KMS-11 (cell line): Measurements from ENCODE around the gene CAV2.

Experiments used
- H2AFZ ChIP-seq: fragments of 200-600 bp; sonication (generic); 2 replicates; pipeline ENCODE4 v1.6.1; 2016; ENCODE audit warnings: antibody characterized with exemption, mixed run types, low read depth
- H3K27ac ChIP-seq: fragments of 200-600 bp; sonication (generic); 2 replicates; pipeline ENCODE4 v1.6.1; 2016; ENCODE audit warnings: mild to moderate bottlenecking, mixed run types
- H3K27me3 ChIP-seq: fragments of 200-600 bp; sonication (generic); 2 replicates; pipeline ENCODE4 v1.6.1; 2017; ENCODE audit warnings: mild to moderate bottlenecking, low read depth, mixed run types, moderate library complexity; ENCODE audit not compliant: insufficient read depth
- H3K36me3 ChIP-seq: fragments of 200-600 bp; sonication (generic); 2 replicates; pipeline ENCODE4 v1.6.1; 2017; ENCODE audit warnings: mild to moderate bottlenecking, mixed run types; ENCODE audit not compliant: insufficient read depth
- H3K4me1 ChIP-seq: fragments of 200-600 bp; sonication (generic); 2 replicates; pipeline ENCODE4 v1.6.1; 2016; ENCODE audit warnings: mild to moderate bottlenecking, low read depth, mixed run types; ENCODE audit not compliant: poor library complexity, severe bottlenecking
- H3K4me2 ChIP-seq: fragments of 200-600 bp; sonication (generic); 2 replicates; pipeline ENCODE4 v1.7.0; 2016; ENCODE audit warnings: mild to moderate bottlenecking, mixed run types
- H3K4me3 ChIP-seq: fragments of 200-600 bp; sonication (generic); IDR thresholded peaks from 2 replicates; pipeline ENCODE4 v1.6.1; 2017; ENCODE audit warnings: low read depth, low read length, mixed read lengths; ENCODE audit not compliant: insufficient read depth
- H3K79me2 ChIP-seq: fragments of 200-600 bp; sonication (generic); 2 replicates; pipeline ENCODE4 v1.6.1; 2016; ENCODE audit warnings: low read depth, mixed run types; ENCODE audit not compliant: insufficient read depth
- H3K9ac ChIP-seq: fragments of 200-600 bp; sonication (generic); 2 replicates; pipeline ENCODE4 v1.6.1; 2016; ENCODE audit warnings: mild to moderate bottlenecking, mixed run types
- H4K20me1 ChIP-seq: fragments of 200-600 bp; sonication (generic); 2 replicates; pipeline ENCODE4 v1.6.1; 2016; ENCODE audit warnings: mild to moderate bottlenecking, mixed run types; ENCODE audit not compliant: insufficient read depth
- CTCF ChIP-seq: fragments of 200-600 bp; sonication (generic); conservative IDR thresholded peaks from 2 replicates; pipeline ENCODE4 v1.6.1; 2017; ENCODE audit warnings: low read depth, mild to moderate bottlenecking, antibody characterized with exemption, low read length, moderate library complexity, mixed read lengths

CAV2 gene

GRCh38 chr7:116557901-116558300 is 58.4 kb downstream of the CAV2 start:
- no peak overlapping the region for H3K4me2 ChIP-seq
- H4K20me1 ChIP-seq = no peaks in the 10 kb centered on the region
- H3K4me1 ChIP-seq = no peaks in the 10 kb centered on the region
- no peak overlapping the region for H3K4me3 ChIP-seq
- no peak overlapping the region for H3K27ac ChIP-seq
- TF ChIP-seq CTCF = no peak
- H2AFZ ChIP-seq = no peak overlapping the region
- H3K36me3 ChIP-seq = no peaks in the 10 kb centered on the region; the same call in 1 of the 2 replicates
- no peaks in the 10 kb centered on the region for H3K79me2 ChIP-seq
- no peak overlapping the region for H3K9ac ChIP-seq
- no peaks in the 10 kb centered on the region for H3K27me3 ChIP-seq
